Uterus (tissue), 2 donors: Measurements from ENCODE around the gene MYO16.

ENCODE experiments used
- POLR2A ChIP-seq, 2 donors: fragments of 450-650 bp; IDR thresholded peaks; one replicate each; pipeline ENCODE4 v1.6.1; 2016; ENCODE audit warnings: antibody characterized with exemption in 2 of 2, mild to moderate bottlenecking in 1 of 2, moderate library complexity in 1 of 2
- TF ChIP-seq, protein P1 (sequence below), 4 experiments: fragments of 200-600 bp in 2 of 4; fragments of 450-650 bp in 2 of 4; sonication (generic) in 2 of 4; IDR thresholded peaks; one replicate each; pipeline ENCODE4 v1.5.1; 2016 to 2019; ENCODE audit warnings: antibody characterized with exemption in 4 of 4, mild to moderate bottlenecking in 2 of 4, moderate library complexity in 1 of 4

DNA sequence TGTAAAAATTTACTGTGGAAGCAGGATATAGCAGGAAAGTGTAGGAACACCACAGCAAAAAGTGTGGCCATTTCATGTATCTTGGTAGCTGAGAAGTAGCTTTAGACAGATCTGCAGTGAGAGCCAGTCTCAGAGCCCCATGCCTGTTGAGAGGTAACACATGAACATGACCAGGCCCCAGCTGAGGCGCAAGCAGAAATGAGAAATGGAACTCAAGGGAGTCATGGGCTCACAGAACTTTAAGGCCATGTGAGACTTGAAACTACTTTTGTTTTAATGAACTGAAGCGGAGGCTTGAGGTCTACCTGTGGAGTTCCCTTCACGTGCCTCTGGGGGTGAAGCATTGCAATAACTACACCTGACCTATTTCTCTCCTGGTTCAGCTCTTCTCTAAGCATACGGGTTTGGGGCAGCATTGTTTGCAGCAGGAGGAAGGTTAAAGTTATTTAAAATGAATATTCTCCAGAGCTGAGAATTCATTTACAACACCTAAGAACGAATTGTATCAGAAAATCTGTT lies 3.3 kb downstream of the MYO16 start:
- TF ChIP-seq, protein P1, sequence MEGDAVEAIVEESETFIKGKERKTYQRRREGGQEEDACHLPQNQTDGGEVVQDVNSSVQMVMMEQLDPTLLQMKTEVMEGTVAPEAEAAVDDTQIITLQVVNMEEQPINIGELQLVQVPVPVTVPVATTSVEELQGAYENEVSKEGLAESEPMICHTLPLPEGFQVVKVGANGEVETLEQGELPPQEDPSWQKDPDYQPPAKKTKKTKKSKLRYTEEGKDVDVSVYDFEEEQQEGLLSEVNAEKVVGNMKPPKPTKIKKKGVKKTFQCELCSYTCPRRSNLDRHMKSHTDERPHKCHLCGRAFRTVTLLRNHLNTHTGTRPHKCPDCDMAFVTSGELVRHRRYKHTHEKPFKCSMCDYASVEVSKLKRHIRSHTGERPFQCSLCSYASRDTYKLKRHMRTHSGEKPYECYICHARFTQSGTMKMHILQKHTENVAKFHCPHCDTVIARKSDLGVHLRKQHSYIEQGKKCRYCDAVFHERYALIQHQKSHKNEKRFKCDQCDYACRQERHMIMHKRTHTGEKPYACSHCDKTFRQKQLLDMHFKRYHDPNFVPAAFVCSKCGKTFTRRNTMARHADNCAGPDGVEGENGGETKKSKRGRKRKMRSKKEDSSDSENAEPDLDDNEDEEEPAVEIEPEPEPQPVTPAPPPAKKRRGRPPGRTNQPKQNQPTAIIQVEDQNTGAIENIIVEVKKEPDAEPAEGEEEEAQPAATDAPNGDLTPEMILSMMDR (IDR thresholded peaks at IDR 0.05) = no peak
- TF ChIP-seq POLR2A (IDR thresholded peaks at IDR 0.05) = no peak
